ENCODE data around the gene RPS3. TPM values are rescaled to one million over a fixed set of nuclear protein-coding genes. Genes with fewer than 3 reads are reported as not detected.

Gene RPS3
- total and polyA plus RNA-seq, 9 of the 15 experiments (the other 6 are each of a cell fraction or from before 2014, with no cell fraction given): 2,700 to 5,771 (median 3,679) TPM

DNA sequence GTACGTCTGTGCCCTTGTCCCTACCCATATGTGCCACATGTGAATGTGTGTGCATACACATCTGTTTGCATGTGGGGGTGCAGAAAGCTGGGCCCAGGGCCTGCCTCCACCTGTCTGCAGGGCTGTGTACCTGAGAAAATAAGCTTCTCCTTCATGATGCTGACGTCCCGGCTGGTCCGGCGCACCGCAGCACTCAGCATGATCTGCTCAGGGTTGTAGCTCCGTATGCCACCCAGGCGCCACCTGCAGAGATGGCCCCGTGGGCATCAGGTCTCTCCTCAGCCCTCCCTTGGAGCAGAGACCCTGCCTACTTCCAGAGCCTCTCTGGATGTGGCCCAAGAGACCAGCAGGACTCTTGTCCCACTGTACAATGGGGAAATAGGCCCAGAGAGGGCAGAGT is 37.5 kb downstream of the RPS3 start:
- in situ Hi-C loops (cut with MboI) (loop anchor here (25.0 kb wide), 1 partner anchor 425 kb away; no protein-coding TSS in a partner anchor), intact Hi-C loops (cut with micrococcal nuclease) (no loop called here)
- CTCF ChIA-PET (ENCODE audit: low intra/inter-chr PET ratio): no interaction called here
- H3K4me1 ChIP-seq (replicated peaks in 1 of 2; ENCODE audit: control insufficient read depth in 2 of 2, insufficient read depth in 2 of 2, low read length in 2 of 2): peaks cover 0 to 29% of the 10 kb centered on the region in 2 experiments; a peak in 3 of 5 replicates
- peak overlapping the region in 1 of 2 experiments; percentile 27; a peak in 1 of 4 replicates for H3K9ac ChIP-seq (ENCODE audit: insufficient read depth in 1 of 2, low read depth in 2 of 2, low read length in 2 of 2)
- POLR2A ChIA-PET: interaction anchor here (1.1 kb wide), 1 partner anchor 141 kb away, joined by 3 read pairs; no protein-coding TSS in a partner anchor
- H2AFZ ChIP-seq (ENCODE audit: low read depth, low read length): no peak overlapping the region
- 76% methylated on average over 9 of the region's 9 CpGs for WGBS (ENCODE audit: insufficient coverage, low coverage, missing lambda C conversion rate)
- H3K4me3 ChIP-seq: no peak overlapping the region
- no peak for DNase-seq (ENCODE audit: extremely low read depth in 1 of 4, low spot score in 3 of 4)
- H3K9me1 ChIP-seq (ENCODE audit: control insufficient read depth, insufficient read depth, low read length): no peaks in the 10 kb centered on the region
- no peak overlapping the region; the same call in 2 of the 3 replicates for H3K27ac ChIP-seq (ENCODE audit: extremely low read depth, low read depth, low read length)
- H3K9me3 ChIP-seq (replicated peaks; ENCODE audit: control insufficient read depth, insufficient read depth, low read depth, low read length): no peaks in the 10 kb centered on the region
- H3K36me3 ChIP-seq (ENCODE audit: control insufficient read depth, insufficient read depth, low read length): no peaks in the 10 kb centered on the region
- no peak for ATAC-seq
- H3K79me2 ChIP-seq (ENCODE audit: control insufficient read depth, insufficient read depth, low read length): no peaks in the 10 kb centered on the region
- H3K4me2 ChIP-seq (ENCODE audit: insufficient read depth, low read length): no peak overlapping the region
- FAIRE-seq: no peak
- H4K20me1 ChIP-seq (replicated peaks; ENCODE audit: control insufficient read depth, insufficient read depth, low read length): no peaks in the 10 kb centered on the region
- H3K27me3 ChIP-seq (ENCODE audit: control insufficient read depth in 2 of 2, insufficient read depth in 2 of 2, low read length in 2 of 2): peaks cover 0 to 12% of the 10 kb centered on the region in 2 experiments; a peak in 4 of 5 replicates
- no TSS peak for BruUV-seq (replicated peaks)
- TF ChIP-seq FOXP1 (CRISPR knock-in tag; IDR thresholded peaks at IDR 0.05) (no peak), HDAC3 (IDR thresholded peaks at IDR 0.05; ENCODE audit: borderline replicate concordance, partially characterized antibody) (no peak), POLR2B (IDR thresholded peaks at IDR 0.05; ENCODE audit: low read depth, partially characterized antibody) (no peak), MEF2A (IDR thresholded peaks at IDR 0.05; ENCODE audit: control insufficient read depth, low read depth, low read length) (no peak), ILF3 (IDR thresholded peaks at IDR 0.05; ENCODE audit: borderline replicate concordance) (no peak), ZNF609 (CRISPR knock-in tag; IDR thresholded peaks at IDR 0.05; ENCODE audit: borderline replicate concordance) (no peak), PHF21A (IDR thresholded peaks at IDR 0.05; ENCODE audit: borderline replicate concordance, low read depth) (no peak), CCNT2 (IDR thresholded peaks at IDR 0.05; ENCODE audit: borderline replicate concordance, extremely low read depth, insufficient read length, low read depth, low read length) (no peak), SIX5 (IDR thresholded peaks at IDR 0.05; ENCODE audit: borderline replicate concordance in 1 of 2, insufficient read depth in 1 of 2, low read depth in 1 of 2, low read length in 2 of 2) (no peak), RBM15 (IDR thresholded peaks at IDR 0.05; ENCODE audit: insufficient read depth, low read length) (no peak)
- TF ChIP-seq, protein P1, sequence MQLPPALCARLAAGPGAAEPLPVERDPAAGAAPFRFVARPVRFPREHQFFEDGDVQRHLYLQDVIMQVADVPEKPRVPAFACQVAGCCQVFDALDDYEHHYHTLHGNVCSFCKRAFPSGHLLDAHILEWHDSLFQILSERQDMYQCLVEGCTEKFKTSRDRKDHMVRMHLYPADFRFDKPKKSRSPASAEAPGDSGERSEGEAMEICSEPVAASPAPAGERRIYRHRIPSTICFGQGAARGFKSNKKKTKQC (CRISPR knock-in tag; IDR thresholded peaks at IDR 0.05): no peak
- TF ChIP-seq, protein P2, sequence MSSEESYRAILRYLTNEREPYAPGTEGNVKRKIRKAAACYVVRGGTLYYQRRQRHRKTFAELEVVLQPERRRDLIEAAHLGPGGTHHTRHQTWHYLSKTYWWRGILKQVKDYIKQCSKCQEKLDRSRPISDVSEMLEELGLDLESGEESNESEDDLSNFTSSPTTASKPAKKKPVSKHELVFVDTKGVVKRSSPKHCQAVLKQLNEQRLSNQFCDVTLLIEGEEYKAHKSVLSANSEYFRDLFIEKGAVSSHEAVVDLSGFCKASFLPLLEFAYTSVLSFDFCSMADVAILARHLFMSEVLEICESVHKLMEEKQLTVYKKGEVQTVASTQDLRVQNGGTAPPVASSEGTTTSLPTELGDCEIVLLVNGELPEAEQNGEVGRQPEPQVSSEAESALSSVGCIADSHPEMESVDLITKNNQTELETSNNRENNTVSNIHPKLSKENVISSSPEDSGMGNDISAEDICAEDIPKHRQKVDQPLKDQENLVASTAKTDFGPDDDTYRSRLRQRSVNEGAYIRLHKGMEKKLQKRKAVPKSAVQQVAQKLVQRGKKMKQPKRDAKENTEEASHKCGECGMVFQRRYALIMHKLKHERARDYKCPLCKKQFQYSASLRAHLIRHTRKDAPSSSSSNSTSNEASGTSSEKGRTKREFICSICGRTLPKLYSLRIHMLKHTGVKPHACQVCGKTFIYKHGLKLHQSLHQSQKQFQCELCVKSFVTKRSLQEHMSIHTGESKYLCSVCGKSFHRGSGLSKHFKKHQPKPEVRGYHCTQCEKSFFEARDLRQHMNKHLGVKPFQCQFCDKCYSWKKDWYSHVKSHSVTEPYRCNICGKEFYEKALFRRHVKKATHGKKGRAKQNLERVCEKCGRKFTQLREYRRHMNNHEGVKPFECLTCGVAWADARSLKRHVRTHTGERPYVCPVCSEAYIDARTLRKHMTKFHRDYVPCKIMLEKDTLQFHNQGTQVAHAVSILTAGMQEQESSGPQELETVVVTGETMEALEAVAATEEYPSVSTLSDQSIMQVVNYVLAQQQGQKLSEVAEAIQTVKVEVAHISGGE (CRISPR knock-in tag; IDR thresholded peaks at IDR 0.05): no peak

Data from K562 (cell line).